SK-N-SH (cell line): Measurements from ENCODE around the gene NR2F1-AS1. TPM values are rescaled to one million over a fixed set of nuclear protein-coding genes. Genes with fewer than 3 reads are reported as not detected.
"Not testable (repeated sequence)": the region's sequence is repeated elsewhere in the genome, so short reads cannot be mapped to it uniquely, and the experiment has no call there.

Source experiments
- CTCF ChIA-PET: fragments of 300-600, 350-600 bp; formaldehyde crosslinking; extraction: SDS; loops from one replicate; lab custom pipeline; 2021; lab: Yijun Ruan, JAX
- POLR2A ChIA-PET: fragments of 350-600 bp; sonication (Branson Sonifier 250); formaldehyde crosslinking; extraction: SDS; loops from one replicate; lab custom pipeline; 2020; ENCODE audit warnings: antibody characterized with exemption, inconsistent platforms; lab: Yijun Ruan, JAX
- DNase-seq: peaks from one replicate; pipeline ENCODE4 v3.0.0; 2012
- H2AFZ ChIP-seq: fragments of 200-600 bp; sonication (generic); 2 replicates; pipeline ENCODE4 v1.8.1; 2016; ENCODE audit warnings: antibody characterized with exemption, mild to moderate bottlenecking, low read depth
- H3F3A ChIP-seq: fragments of 200-600 bp; sonication (generic); replicated peaks from 2 replicates; pipeline ENCODE3; 2016; ENCODE audit warnings: antibody characterized with exemption, mild to moderate bottlenecking; ENCODE audit not compliant: insufficient read depth
- H3K27ac ChIP-seq, 2 experiments: fragments of 200-500 bp in 1 of 2; fragments of 200-600 bp in 1 of 2; sonication (Bioruptor generic) in 1 of 2; sonication (generic), shearing (Covaris generic) in 1 of 2; 2 replicates each; pipeline versions ENCODE4 v1.5.1 to v1.6.1; 2014 to 2016; ENCODE audit warnings: low read depth in 2 of 2, inconsistent platforms in 1 of 2, low read length in 1 of 2, mild to moderate bottlenecking in 1 of 2, mixed read lengths in 1 of 2
- H3K27me3 ChIP-seq: fragments of 200-600 bp; sonication (generic), shearing (Covaris generic); 2 replicates; pipeline ENCODE4 v1.6.1; 2016; ENCODE audit warnings: mixed run types; ENCODE audit not compliant: insufficient read depth
- H3K36me3 ChIP-seq, 2 experiments: fragments of 200-500 bp in 1 of 2; fragments of 200-600 bp in 1 of 2; sonication (Bioruptor generic) in 1 of 2; sonication (generic) in 1 of 2; replicated peaks in 1 of 2; 2 replicates each; pipeline versions ENCODE3 to v1.5.1; 2014 to 2016; ENCODE audit warnings: low read length in 1 of 2, mild to moderate bottlenecking in 1 of 2; ENCODE audit not compliant: insufficient read depth in 2 of 2, control insufficient read depth in 1 of 2
- H3K4me1 ChIP-seq, 2 experiments: fragments of 200-500 bp in 1 of 2; fragments of 200-600 bp in 1 of 2; sonication (Bioruptor generic) in 1 of 2; sonication (generic), shearing (Covaris generic) in 1 of 2; 2 replicates each; pipeline versions ENCODE4 v1.5.1 to v1.6.1; 2014 to 2016; ENCODE audit warnings: low read depth in 1 of 2, low read length in 1 of 2, mixed run types in 1 of 2; ENCODE audit not compliant: insufficient read depth in 2 of 2, control insufficient read depth in 1 of 2
- H3K4me2 ChIP-seq: fragments of 200-600 bp; sonication (generic), shearing (Covaris generic); 2 replicates; pipeline ENCODE4 v1.6.1; 2017; ENCODE audit warnings: mixed run types
- H3K4me3 ChIP-seq, 2 experiments: fragments of 200-500 bp in 1 of 2; fragments of 200-600 bp in 1 of 2; sonication (Bioruptor generic) in 1 of 2; sonication (generic), shearing (Covaris generic) in 1 of 2; 2 replicates each; pipeline versions ENCODE4 v1.5.1 to v1.8.1; 2014 to 2016; ENCODE audit warnings: low read depth in 2 of 2, inconsistent platforms in 1 of 2, low read length in 1 of 2, mild to moderate bottlenecking in 1 of 2, mixed read lengths in 1 of 2, moderate library complexity in 1 of 2
- H3K79me2 ChIP-seq: fragments of 200-600 bp; sonication (generic); 2 replicates; pipeline ENCODE4 v1.8.1; 2017; ENCODE audit warnings: mild to moderate bottlenecking; ENCODE audit not compliant: insufficient read depth
- H3K9ac ChIP-seq: fragments of 200-600 bp; sonication (generic); 2 replicates; pipeline ENCODE4 v1.6.1; 2017; ENCODE audit warnings: mixed run types
- H3K9me2 ChIP-seq: fragments of 200-600 bp; sonication (generic); 2 replicates; pipeline ENCODE4 v1.6.1; 2017; ENCODE audit warnings: mixed run types
- H3K9me3 ChIP-seq: fragments of 200-600 bp; sonication (generic); 2 replicates; pipeline ENCODE4 v1.6.1; 2017; ENCODE audit warnings: mixed run types, mild to moderate bottlenecking, moderate library complexity
- H4K20me1 ChIP-seq: fragments of 200-600 bp; sonication (generic); 2 replicates; pipeline ENCODE4 v1.6.1; 2017; ENCODE audit warnings: mild to moderate bottlenecking, mixed run types; ENCODE audit not compliant: insufficient read depth
- ELF1 ChIP-seq: IDR thresholded peaks from 2 replicates; pipeline ENCODE4 v1.4.0; 2012
- EZH2phosphoT487 ChIP-seq: fragments of 200-600 bp; sonication (generic); IDR thresholded peaks from 2 replicates; pipeline ENCODE4 v1.6.1; 2017; ENCODE audit warnings: low read depth, mixed run types, mild to moderate bottlenecking, antibody characterized with exemption, moderate library complexity, borderline replicate concordance
- GABPA ChIP-seq: IDR thresholded peaks from 2 replicates; pipeline ENCODE4 v1.4.0; 2012; ENCODE audit warnings: low read depth, mild to moderate bottlenecking
- JUND ChIP-seq: IDR thresholded peaks from 2 replicates; pipeline ENCODE4 v1.4.0; 2012
- MAX ChIP-seq: IDR thresholded peaks from 2 replicates; pipeline ENCODE4 v1.4.0; 2012; ENCODE audit warnings: low read depth
- MXI1 ChIP-seq: IDR thresholded peaks from 2 replicates; pipeline ENCODE4 v1.6.1; 2012; ENCODE audit warnings: mild to moderate bottlenecking, low read depth, low read length, improper control_type of control experiment
- NRF1 ChIP-seq: IDR thresholded peaks from 2 replicates; pipeline ENCODE4 v1.6.1; 2012; ENCODE audit warnings: low read depth, mild to moderate bottlenecking, low read length
- REST ChIP-seq: IDR thresholded peaks from 2 replicates; pipeline ENCODE4 v1.6.1; 2012; ENCODE audit warnings: mild to moderate bottlenecking, low read depth, low read length, moderate library complexity
- SIN3A ChIP-seq: IDR thresholded peaks from 2 replicates; pipeline ENCODE4 v1.6.1; 2012; ENCODE audit warnings: low read depth, mild to moderate bottlenecking, low read length, moderate library complexity, borderline replicate concordance
- TCF12 ChIP-seq: IDR thresholded peaks from 2 replicates; pipeline ENCODE4 v1.4.0; 2012
- WGBS: methylation state at CpG from one replicate; pipeline ENCODE4 v1.1.6; 2017; ENCODE audit warnings: low lambda C conversion rate; 5-methylcytosine and 5-hydroxymethylcytosine counted together
- polyA plus RNA-seq, 3 experiments: library from polyadenylated mRNA; depleted of rRNA; stranded (reverse); fragments of >200 nt; gene quantifications; 2 replicates each; pipeline ENCODE4 v1.2.3, GENCODE V29; 2012

NR2F1-AS1 gene
- polyA plus RNA-seq, 1 of the 3 experiments (the other 2 are of a cell fraction) = 7.4 TPM

DNA sequence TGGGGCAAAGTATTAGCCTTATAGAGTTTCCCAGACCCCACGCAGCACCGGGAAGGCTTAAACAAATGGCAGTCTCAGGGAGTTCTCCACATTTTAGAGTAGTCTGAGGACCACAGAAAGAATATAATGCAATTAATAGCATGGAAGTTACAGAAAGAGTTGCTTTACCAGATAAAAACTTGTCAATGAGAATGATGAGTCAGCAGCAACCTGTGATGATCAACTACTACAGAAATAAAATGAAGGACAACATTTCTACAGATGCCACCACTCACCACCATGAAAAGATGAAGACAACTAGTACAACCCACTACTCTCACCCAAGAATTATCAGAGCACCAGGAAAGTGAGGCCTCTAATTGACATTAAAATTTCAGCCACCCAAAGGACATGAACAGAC is 120.7 kb downstream of the NR2F1-AS1 start:
- Histone ChIP-seq H3K4me2 (no peak overlapping the region), H3K27me3 (no peaks in the 10 kb centered on the region), H3K9me2 (no peaks in the 10 kb centered on the region), H3K4me1 (no peaks in the 10 kb centered on the region), H3K79me2 (no peaks in the 10 kb centered on the region), H3K9me3 (no peaks in the 10 kb centered on the region; the same call in 1 of the 2 replicates), H4K20me1 (no peaks in the 10 kb centered on the region), H3K27ac (no peak overlapping the region), H3F3A (no peaks in the 10 kb centered on the region), H3K36me3 (peaks cover 0 to 24% of the 10 kb centered on the region in 2 experiments), H3K9ac (no peak overlapping the region), H2AFZ (no peak overlapping the region), H3K4me3 (no peak overlapping the region)
- ChIA-PET POLR2A (no interaction called here), CTCF (no interaction called here)
- TF ChIP-seq MAX (no peak), EZH2phosphoT487 (no peak), SIN3A (no peak), TCF12 (no peak), GABPA (no peak), JUND (no peak), NRF1 (no peak), REST (no peak), ELF1 (no peak), MXI1 (no peak)
- DNase-seq = no peak
- WGBS = 95% methylated on average over 2 of the region's 2 CpGs

DNA sequence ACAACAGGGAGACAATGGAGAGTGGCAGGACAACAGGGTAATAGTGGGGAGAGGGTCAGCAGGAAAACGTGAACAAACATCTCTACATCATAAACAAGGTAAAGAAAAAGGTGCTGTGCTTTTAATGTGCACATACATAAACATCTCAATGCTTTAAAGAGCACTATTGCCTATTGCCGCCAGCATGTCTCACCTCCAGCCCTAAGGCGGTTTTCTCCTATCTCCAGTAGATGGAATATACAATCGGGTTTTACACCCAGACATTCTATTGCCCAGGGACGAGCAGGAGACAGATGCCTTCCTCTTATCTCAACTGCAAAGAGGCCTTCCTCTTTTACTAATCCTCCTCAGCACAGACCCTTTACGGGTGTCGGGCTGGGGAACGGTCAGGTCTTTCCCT is 124.2 kb downstream of the NR2F1-AS1 start:
- H3K4me1 ChIP-seq, H3K9me2 ChIP-seq, DNase-seq, H3K4me3 ChIP-seq, POLR2A ChIA-PET, H4K20me1 ChIP-seq, H3K27ac ChIP-seq, H3K79me2 ChIP-seq, CTCF ChIA-PET, H3K9me3 ChIP-seq, H3F3A ChIP-seq, H3K4me2 ChIP-seq, H3K9ac ChIP-seq, H3K27me3 ChIP-seq, H2AFZ ChIP-seq: not testable (repeated sequence)
- H3K36me3 ChIP-seq = peaks cover 0 to 13% of the 10 kb centered on the region in 2 experiments
- 89% methylated on average over 8 of the region's 8 CpGs for WGBS
